Mesenchymal stem cell (in vitro differentiated cells and primary cell): ENCODE data around the gene RANBP17.
A peak's percentile ranks its signal among the peaks of the same experiment; 100 is the strongest.

Experiments
- DNase-seq: peaks from one replicate; pipeline ENCODE4 v3.0.0-alpha.2; 2013
- H2AFZ ChIP-seq: one replicate; pipeline ENCODE4 v1.6.1; 2013; ENCODE audit warnings: low read depth, mild to moderate bottlenecking, control low read depth, inconsistent platforms, low read length, moderate library complexity
- H2AK5ac ChIP-seq: 2 replicates; pipeline ENCODE4 v1.6.1; 2013; ENCODE audit warnings: low read length, moderate library complexity, mild to moderate bottlenecking, inconsistent platforms; ENCODE audit not compliant: severe bottlenecking
- H2BK120ac ChIP-seq: one replicate; pipeline ENCODE4 v1.6.1; 2013; ENCODE audit warnings: low read depth, mild to moderate bottlenecking, inconsistent platforms, low read length, moderate library complexity
- H2BK12ac ChIP-seq, 2 experiments: one replicate each; pipeline ENCODE4 v1.6.1; 2013; ENCODE audit warnings: inconsistent platforms in 2 of 2, low read length in 2 of 2, mild to moderate bottlenecking in 2 of 2, moderate library complexity in 2 of 2, control low read depth in 1 of 2
- H2BK15ac ChIP-seq: one replicate; pipeline ENCODE4 v1.6.1; 2013; ENCODE audit warnings: mild to moderate bottlenecking, low read depth, inconsistent platforms; ENCODE audit not compliant: poor library complexity, severe bottlenecking
- H2BK5ac ChIP-seq: 2 replicates; pipeline ENCODE4 v1.6.1; 2013; ENCODE audit warnings: low read depth, mild to moderate bottlenecking, low read length, control low read depth, inconsistent platforms; ENCODE audit not compliant: poor library complexity, severe bottlenecking
- H3K14ac ChIP-seq, 2 experiments: one replicate each; pipeline ENCODE4 v1.6.1; 2013; ENCODE audit warnings: inconsistent platforms in 2 of 2, low read length in 2 of 2, control low read depth in 1 of 2, mild to moderate bottlenecking in 1 of 2, moderate library complexity in 1 of 2
- H3K18ac ChIP-seq, 2 experiments: one replicate each; pipeline ENCODE4 v1.6.1; 2013; ENCODE audit warnings: inconsistent platforms in 2 of 2, low read length in 2 of 2, control low read depth in 1 of 2, low read depth in 1 of 2, mild to moderate bottlenecking in 1 of 2
- H3K23ac ChIP-seq, 2 experiments: one replicate each; pipeline ENCODE4 v1.6.1; 2013; ENCODE audit warnings: inconsistent platforms in 2 of 2, low read length in 2 of 2, mild to moderate bottlenecking in 2 of 2, moderate library complexity in 2 of 2, control low read depth in 1 of 2
- H3K27ac ChIP-seq: 2 replicates; pipeline ENCODE4 v1.5.1; 2013; ENCODE audit warnings: mild to moderate bottlenecking, moderate library complexity, low read length, control low read depth, inconsistent platforms; ENCODE audit not compliant: poor library complexity, severe bottlenecking
- H3K27me3 ChIP-seq, 2 experiments: 2 replicates each; pipeline versions ENCODE4 v1.6.1 to v1.7.0; 2013; ENCODE audit warnings: low read length in 2 of 2, mild to moderate bottlenecking in 2 of 2, moderate library complexity in 2 of 2, control low read depth in 1 of 2, inconsistent platforms in 1 of 2; ENCODE audit not compliant: control insufficient read depth in 1 of 2, insufficient read depth in 1 of 2
- H3K36me3 ChIP-seq, 2 experiments: 2 replicates each; pipeline versions ENCODE4 v1.6.1 to v1.7.0; 2013; ENCODE audit warnings: low read length in 2 of 2, control low read depth in 1 of 2, inconsistent platforms in 1 of 2, low read depth in 1 of 2, mild to moderate bottlenecking in 1 of 2; ENCODE audit not compliant: insufficient read depth in 2 of 2, control insufficient read depth in 1 of 2
- H3K4ac ChIP-seq, 2 experiments: one replicate each; pipeline ENCODE4 v1.6.1; 2013; ENCODE audit warnings: inconsistent platforms in 2 of 2, low read length in 2 of 2, mild to moderate bottlenecking in 2 of 2, moderate library complexity in 2 of 2, control low read depth in 1 of 2, low read depth in 1 of 2
- H3K4me1 ChIP-seq: 2 replicates; pipeline ENCODE4 v1.6.1; 2013; ENCODE audit warnings: low read depth, low read length, control low read depth; ENCODE audit not compliant: control insufficient read depth, insufficient read depth
- H3K4me2 ChIP-seq: 2 replicates; pipeline ENCODE4 v1.6.1; 2013; ENCODE audit warnings: low read length, mild to moderate bottlenecking, inconsistent platforms; ENCODE audit not compliant: poor library complexity, severe bottlenecking
- H3K4me3 ChIP-seq, 2 experiments: 2 replicates each; pipeline versions ENCODE4 v1.5.1 to v1.7.0; 2013; ENCODE audit warnings: low read length in 2 of 2, mild to moderate bottlenecking in 2 of 2, control low read depth in 1 of 2, low read depth in 1 of 2; ENCODE audit not compliant: insufficient read depth in 1 of 2
- H3K79me1 ChIP-seq: replicated peaks from 2 replicates; pipeline ENCODE4 v1.6.1; 2013; ENCODE audit warnings: mild to moderate bottlenecking, control low read depth, low read length, inconsistent platforms; ENCODE audit not compliant: poor library complexity, severe bottlenecking
- H3K9ac ChIP-seq: 2 replicates; pipeline ENCODE4 v1.7.0; 2013; ENCODE audit warnings: mild to moderate bottlenecking, low read length, moderate library complexity
- H3K9me3 ChIP-seq: 2 replicates; pipeline ENCODE4 v1.7.0; 2013; ENCODE audit warnings: mild to moderate bottlenecking, low read length; ENCODE audit not compliant: control insufficient read depth
- H4K8ac ChIP-seq: one replicate; pipeline ENCODE4 v1.6.1; 2013; ENCODE audit warnings: inconsistent platforms, mild to moderate bottlenecking, low read length, moderate library complexity
- H4K91ac ChIP-seq: one replicate; pipeline ENCODE4 v1.6.1; 2013; ENCODE audit warnings: mild to moderate bottlenecking, low read length, inconsistent platforms
- WGBS: methylation state at CpG from one replicate; pipeline ENCODE4 v1.1.7; 2013; ENCODE audit warnings: mixed read lengths; 5-methylcytosine and 5-hydroxymethylcytosine counted together

Gene RANBP17

DNA sequence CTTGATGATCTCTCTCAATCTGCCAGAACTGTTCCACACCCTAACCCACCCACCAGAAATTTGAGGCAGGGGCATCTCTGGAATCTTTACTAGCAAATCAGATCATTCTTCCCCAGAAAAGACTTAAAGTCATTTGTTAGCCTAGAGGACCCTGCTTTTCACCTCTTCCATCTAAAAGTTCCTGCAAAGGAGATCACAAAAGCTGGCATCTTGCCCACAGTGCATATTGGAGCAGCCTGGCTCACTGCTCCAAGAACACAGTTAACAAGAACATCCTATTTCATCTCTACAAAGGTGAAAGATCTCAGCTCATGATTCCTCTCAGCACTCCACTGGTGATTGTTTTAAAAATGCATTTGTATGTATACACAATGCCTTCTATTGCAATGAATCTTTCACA is 42.0 kb upstream of the RANBP17 start:
- no peak overlapping the region for H2BK120ac ChIP-seq
- no peak overlapping the region for H2AFZ ChIP-seq
- H2AK5ac ChIP-seq: no peak overlapping the region
- no peaks in the 10 kb centered on the region for H3K79me1 ChIP-seq
- no peak overlapping the region for H3K27ac ChIP-seq
- no peak overlapping the region for H3K9ac ChIP-seq
- no peak overlapping the region for H2BK15ac ChIP-seq
- no peak overlapping the region for H4K8ac ChIP-seq
- no peak overlapping the region for H3K14ac ChIP-seq
- no peak overlapping the region for H3K4ac ChIP-seq
- no peak overlapping the region for H2BK5ac ChIP-seq
- H2BK12ac ChIP-seq: no peak overlapping the region
- H3K4me1 ChIP-seq: no peaks in the 10 kb centered on the region
- H3K36me3 ChIP-seq: no peaks in the 10 kb centered on the region
- H4K91ac ChIP-seq: no peak overlapping the region
- H3K18ac ChIP-seq: no peak overlapping the region
- no peaks in the 10 kb centered on the region for H3K9me3 ChIP-seq
- H3K27me3 ChIP-seq: no peaks in the 10 kb centered on the region
- no peak overlapping the region for H3K23ac ChIP-seq
- no peak overlapping the region for H3K4me2 ChIP-seq
- no peak for DNase-seq
- H3K4me3 ChIP-seq: no peak overlapping the region

DNA sequence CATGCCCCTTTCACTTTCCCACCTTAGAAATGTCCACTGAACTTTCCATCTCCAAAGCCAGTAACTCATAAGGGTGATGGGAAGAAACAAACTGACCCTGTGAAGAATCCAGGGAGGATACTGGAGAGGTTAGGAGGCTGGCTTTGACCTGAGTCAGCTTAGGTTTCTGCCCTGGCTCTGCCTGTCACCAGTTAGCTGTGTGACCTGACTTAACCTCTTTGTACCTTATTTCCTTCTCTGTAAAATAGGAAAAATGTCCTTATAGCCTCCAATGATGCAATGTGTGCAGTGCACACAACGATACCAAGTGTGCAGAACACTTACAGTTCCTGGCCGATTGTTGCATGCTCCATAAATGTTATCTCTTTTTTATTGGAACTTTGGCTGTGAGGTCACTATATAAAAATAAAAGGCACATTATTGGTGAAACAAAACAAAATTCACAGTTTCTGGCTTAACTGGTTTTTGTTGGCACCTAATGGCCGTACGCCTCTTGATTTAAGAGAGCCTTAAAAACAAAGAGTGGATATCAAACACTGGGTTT is 40.5 kb upstream of the RANBP17 start:
- no peak overlapping the region for H2AK5ac ChIP-seq
- no peak for DNase-seq
- peaks cover 5% of the 10 kb centered on the region for H3K9me3 ChIP-seq
- H3K9ac ChIP-seq: no peak overlapping the region
- H3K23ac ChIP-seq: no peak overlapping the region
- no peaks in the 10 kb centered on the region for H3K4me1 ChIP-seq
- H4K8ac ChIP-seq: no peak overlapping the region
- 97% methylated on average over 4 of the region's 4 CpGs for WGBS
- no peak overlapping the region for H2BK5ac ChIP-seq
- H2BK120ac ChIP-seq: no peak overlapping the region
- no peak overlapping the region for H3K4ac ChIP-seq
- H2AFZ ChIP-seq: no peak overlapping the region
- no peak overlapping the region for H3K4me3 ChIP-seq
- no peak overlapping the region for H3K4me2 ChIP-seq
- no peaks in the 10 kb centered on the region for H3K36me3 ChIP-seq
- no peak overlapping the region for H3K27ac ChIP-seq
- H4K91ac ChIP-seq: no peak overlapping the region
- H2BK12ac ChIP-seq: no peak overlapping the region
- H3K27me3 ChIP-seq: no peaks in the 10 kb centered on the region
- H3K79me1 ChIP-seq: no peaks in the 10 kb centered on the region
- no peak overlapping the region for H3K18ac ChIP-seq
- H3K14ac ChIP-seq: no peak overlapping the region
- no peak overlapping the region for H2BK15ac ChIP-seq

DNA sequence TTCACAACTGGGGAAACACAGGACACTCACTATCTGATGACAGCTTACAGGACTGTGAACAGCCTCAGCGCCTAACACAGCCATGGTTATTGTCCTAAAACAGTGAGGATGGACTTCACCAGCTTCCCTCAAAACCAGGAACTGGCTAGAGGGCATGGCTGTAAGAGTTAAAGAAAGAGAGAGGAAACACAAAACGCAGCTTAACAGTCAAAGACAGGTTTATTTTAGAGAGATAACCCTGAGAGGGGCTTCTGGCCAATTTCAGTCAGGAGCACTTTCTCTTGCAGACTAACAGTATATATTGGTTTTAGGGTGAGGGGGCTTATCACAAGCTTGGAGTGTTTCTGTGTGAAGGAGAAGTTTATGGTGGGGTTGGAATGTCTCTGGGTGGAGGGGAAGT is 35.7 kb upstream of the RANBP17 start:
- no peak overlapping the region for H3K14ac ChIP-seq
- H3K36me3 ChIP-seq: no peaks in the 10 kb centered on the region
- H2BK120ac ChIP-seq: no peak overlapping the region
- no peak overlapping the region for H3K4ac ChIP-seq
- no peak overlapping the region for H4K91ac ChIP-seq
- 60% methylated on average over 1 of the region's 2 CpGs for WGBS
- no peak overlapping the region for H2BK15ac ChIP-seq
- H4K8ac ChIP-seq: no peak overlapping the region
- H3K9me3 ChIP-seq: peaks cover 5% of the 10 kb centered on the region
- DNase-seq: no peak
- no peak overlapping the region for H3K18ac ChIP-seq
- no peak overlapping the region for H3K4me2 ChIP-seq
- H3K4me3 ChIP-seq: no peak overlapping the region
- H3K23ac ChIP-seq: no peak overlapping the region
- no peak overlapping the region for H3K27ac ChIP-seq
- no peak overlapping the region for H2BK5ac ChIP-seq
- no peaks in the 10 kb centered on the region for H3K79me1 ChIP-seq
- H3K4me1 ChIP-seq: no peaks in the 10 kb centered on the region
- no peaks in the 10 kb centered on the region for H3K27me3 ChIP-seq
- no peak overlapping the region for H2BK12ac ChIP-seq
- no peak overlapping the region for H3K9ac ChIP-seq
- H2AK5ac ChIP-seq: no peak overlapping the region
- no peak overlapping the region for H2AFZ ChIP-seq

DNA sequence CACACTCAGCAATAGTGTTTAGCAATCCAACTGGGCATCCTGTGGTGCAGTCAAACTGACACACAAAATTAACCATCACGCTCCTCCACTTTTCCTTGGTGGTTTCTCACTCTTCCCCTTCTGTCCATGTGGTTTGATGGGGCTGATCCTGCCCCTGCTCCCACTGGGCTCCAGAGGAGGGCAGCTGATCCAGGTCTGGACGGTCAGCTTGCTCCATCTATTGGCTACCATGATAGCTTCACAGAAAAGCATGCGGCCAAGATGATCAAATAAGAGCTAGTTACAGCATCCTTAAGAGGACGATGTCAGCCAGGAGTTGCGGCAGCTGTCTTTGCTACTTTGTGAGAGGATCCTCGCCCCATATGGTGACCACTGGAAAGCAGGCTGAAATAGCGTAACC is 29.6 kb upstream of the RANBP17 start:
- Histone ChIP-seq H3K23ac (no peak overlapping the region), H3K18ac (no peak overlapping the region), H2BK12ac (no peak overlapping the region), H3K4me3 (no peak overlapping the region), H2BK120ac (no peak overlapping the region), H3K4me1 (no peaks in the 10 kb centered on the region), H3K4ac (no peak overlapping the region), H3K36me3 (no peaks in the 10 kb centered on the region), H3K14ac (peak overlapping the region in 1 of 2 experiments; percentile 92), H2AK5ac (no peak overlapping the region), H2BK5ac (no peak overlapping the region), H4K91ac (no peak overlapping the region), H3K9me3 (no peaks in the 10 kb centered on the region), H3K4me2 (no peak overlapping the region), H2BK15ac (no peak overlapping the region), H3K79me1 (no peaks in the 10 kb centered on the region), H3K9ac (no peak overlapping the region), H3K27me3 (peaks cover 0 to 4% of the 10 kb centered on the region in 2 experiments), H2AFZ (no peak overlapping the region), H4K8ac (no peak overlapping the region), H3K27ac (no peak overlapping the region)
- 84% methylated on average over 7 of the region's 7 CpGs for WGBS
- no peak for DNase-seq
